Liver (tissue), 9 donors: ENCODE data around the gene BCAR1. TPM values are rescaled to one million over a fixed set of nuclear protein-coding genes. Genes with fewer than 3 reads are reported as not detected.

Source experiments
- DNase-seq: peaks from one replicate; pipeline ENCODE4 v3.0.0-alpha.2; 2017; ENCODE audit warnings: low spot score
- H3K27ac ChIP-seq, 2 donors: one replicate each; pipeline ENCODE4 v1.7.0; 2013; ENCODE audit warnings: inconsistent platforms in 2 of 2, low read length in 2 of 2, control low read depth in 1 of 2, low read depth in 1 of 2, mild to moderate bottlenecking in 1 of 2
- H3K27me3 ChIP-seq, 4 donors: one replicate each; pipeline versions ENCODE4 v1.6.1 to v1.7.0; 2013; ENCODE audit warnings: low read length in 3 of 4, inconsistent platforms in 1 of 4, mild to moderate bottlenecking in 1 of 4, moderate library complexity in 1 of 4; ENCODE audit not compliant: control insufficient read depth in 4 of 4, insufficient read depth in 4 of 4
- H3K36me3 ChIP-seq, 4 donors: one replicate each; pipeline versions ENCODE4 v1.6.1 to v1.7.0; 2013; ENCODE audit warnings: low read length in 3 of 4, mild to moderate bottlenecking in 3 of 4, low read depth in 1 of 4, moderate library complexity in 1 of 4; ENCODE audit not compliant: control insufficient read depth in 4 of 4, insufficient read depth in 3 of 4
- H3K4me1 ChIP-seq, 4 donors: one replicate each; pipeline versions ENCODE4 v1.6.1 to v1.7.0; 2013; ENCODE audit warnings: low read length in 3 of 4, mild to moderate bottlenecking in 3 of 4, moderate library complexity in 1 of 4; ENCODE audit not compliant: control insufficient read depth in 4 of 4, insufficient read depth in 4 of 4
- H3K4me3 ChIP-seq, 3 donors: one replicate each; pipeline versions ENCODE4 v1.6.1 to v1.7.0; 2013; ENCODE audit warnings: low read length in 3 of 3, control low read depth in 1 of 3, low read depth in 1 of 3, mild to moderate bottlenecking in 1 of 3
- H3K9ac ChIP-seq, 2 donors: one replicate each; pipeline ENCODE4 v1.7.0; 2013; ENCODE audit warnings: low read length in 2 of 2, mild to moderate bottlenecking in 2 of 2, moderate library complexity in 2 of 2, control low read depth in 1 of 2, low read depth in 1 of 2
- H3K9me3 ChIP-seq, 4 donors: one replicate each; pipeline versions ENCODE4 v1.6.1 to v1.7.0; 2013; ENCODE audit warnings: low read length in 3 of 4; ENCODE audit not compliant: control insufficient read depth in 4 of 4
- ATF3 ChIP-seq: IDR thresholded peaks from 2 replicates; pipeline ENCODE4 v1.6.1; 2016; ENCODE audit warnings: antibody characterized with exemption
- EGR1 ChIP-seq, 2 donors: IDR thresholded peaks; 2 replicates each; pipeline ENCODE4 v1.6.1; 2016 to 2018; ENCODE audit warnings: antibody characterized with exemption in 2 of 2, low read depth in 2 of 2
- FOXA1 ChIP-seq: IDR thresholded peaks from 2 replicates; pipeline ENCODE4 v1.6.1; 2016; ENCODE audit warnings: antibody characterized with exemption
- FOXA2 ChIP-seq: IDR thresholded peaks from 2 replicates; pipeline ENCODE4 v1.6.1; 2016; ENCODE audit warnings: antibody characterized with exemption
- GABPA ChIP-seq, 2 donors: IDR thresholded peaks in 1 of 2; conservative IDR thresholded peaks in 1 of 2; 2 replicates each; pipeline ENCODE4 v1.6.1; 2016; ENCODE audit warnings: antibody characterized with exemption in 2 of 2, mild to moderate bottlenecking in 1 of 2, moderate library complexity in 1 of 2
- HNF4G ChIP-seq: IDR thresholded peaks from 2 replicates; pipeline ENCODE4 v1.6.1; 2016; ENCODE audit warnings: antibody characterized with exemption
- JUND ChIP-seq, 2 donors: IDR thresholded peaks; 2 replicates each; pipeline ENCODE4 v1.6.1; 2016; ENCODE audit warnings: antibody characterized with exemption in 2 of 2
- MAX ChIP-seq: IDR thresholded peaks from 2 replicates; pipeline ENCODE4 v1.6.1; 2016; ENCODE audit warnings: antibody characterized with exemption
- NR2F2 ChIP-seq: IDR thresholded peaks from 2 replicates; pipeline ENCODE4 v1.6.1; 2016; ENCODE audit warnings: antibody characterized with exemption
- RAD21 ChIP-seq, 2 donors: IDR thresholded peaks; 2 replicates each; pipeline ENCODE4 v1.6.1; 2016; ENCODE audit warnings: antibody characterized with exemption in 2 of 2, mild to moderate bottlenecking in 2 of 2
- RXRA ChIP-seq, 2 donors: IDR thresholded peaks; 2 replicates each; pipeline ENCODE4 v1.6.1; 2017 to 2018; ENCODE audit warnings: antibody characterized with exemption in 2 of 2, mild to moderate bottlenecking in 1 of 2
- SP1 ChIP-seq: IDR thresholded peaks from 2 replicates; pipeline ENCODE4 v1.6.1; 2018; ENCODE audit warnings: antibody characterized with exemption, mild to moderate bottlenecking
- TAF1 ChIP-seq: conservative IDR thresholded peaks from 2 replicates; pipeline ENCODE4 v1.6.1; 2016; ENCODE audit warnings: antibody characterized with exemption, mild to moderate bottlenecking
- YY1 ChIP-seq: IDR thresholded peaks from 2 replicates; pipeline ENCODE4 v1.6.1; 2016; ENCODE audit warnings: antibody characterized with exemption, mild to moderate bottlenecking
- ZBTB33 ChIP-seq: IDR thresholded peaks from 2 replicates; pipeline ENCODE4 v1.6.1; 2016; ENCODE audit warnings: antibody characterized with exemption
- WGBS: extraction: QIAGEN DNeasy Blood & Tissue Kit; methylation state at CpG from one replicate; pipeline ENCODE4 v1.1.7; 2013; 5-methylcytosine and 5-hydroxymethylcytosine counted together
- polyA plus RNA-seq, 2 donors: library from polyadenylated mRNA; stranded (reverse) in 1 of 2; unstranded in 1 of 2; fragments of 200-250 nt in 1 of 2; fragments of >200 nt in 1 of 2; fragmentation: Nextera tagmentation in 1 of 2; extraction: Ambion mirVana in 1 of 2; gene quantifications; one replicate each; pipeline versions ENCODE4 v1.2.1 to v1.2.3, GENCODE V29; 2013 to 2015
- total RNA-seq, 2 donors: library from RNA; depleted of rRNA; stranded (reverse); fragments of >200 nt; gene quantifications; one replicate each; pipeline ENCODE4 v1.2.3, GENCODE V29; 2014
- TF ChIP-seq, protein P1 (sequence below): fragments of 150-350 bp; IDR thresholded peaks from 2 replicates; pipeline ENCODE4 v1.5.1; 2017; ENCODE audit warnings: improper control_type of control experiment, low read depth, low read length; ENCODE audit not compliant: missing input control
- TF ChIP-seq, protein P2 (sequence below): IDR thresholded peaks from 2 replicates; pipeline ENCODE4 v1.6.1; 2016; ENCODE audit warnings: antibody characterized with exemption, mild to moderate bottlenecking
- donor health status: healthy.
- donor health status: healthy.
- donor health status: healthy.
- donor health status: healthy.
- donor health status: healthy.

Gene BCAR1
- total and polyA plus RNA-seq, 4 donors, result 10.1 to 32.2 (median 20.2) TPM

- Histone ChIP-seq H3K27ac (no peak overlapping the region), H3K36me3 (peaks cover 0 to 3% (median 0%) of the 10 kb centered on the region in 4 donors), H3K27me3 (no peaks in the 10 kb centered on the region), H3K4me3 (no peak overlapping the region), H3K9me3 (no peaks in the 10 kb centered on the region), H3K4me1 (peaks cover 0 to 3% (median 0%) of the 10 kb centered on the region in 4 donors), H3K9ac (no peak overlapping the region)
- no peak for DNase-seq
- TF ChIP-seq YY1 (no peak), EGR1 (IDR thresholded peaks at IDR 0.05; ENCODE audit: low read depth in 2 of 2) (no peak), ZBTB33 (no peak), RXRA (IDR thresholded peaks at IDR 0.05) (no peak), SP1 (no peak), FOXA2 (no peak), MAX (no peak), JUND (IDR thresholded peaks at IDR 0.05) (no peak), FOXA1 (no peak), TAF1 (no peak), ATF3 (no peak), NR2F2 (no peak), GABPA (IDR thresholded peaks at IDR 0.05 in 1 of 2, conservative IDR thresholded peaks at IDR 0.05 in 1 of 2) (no peak), RAD21 (IDR thresholded peaks at IDR 0.05) (no peak)
- TF ChIP-seq, protein P1, sequence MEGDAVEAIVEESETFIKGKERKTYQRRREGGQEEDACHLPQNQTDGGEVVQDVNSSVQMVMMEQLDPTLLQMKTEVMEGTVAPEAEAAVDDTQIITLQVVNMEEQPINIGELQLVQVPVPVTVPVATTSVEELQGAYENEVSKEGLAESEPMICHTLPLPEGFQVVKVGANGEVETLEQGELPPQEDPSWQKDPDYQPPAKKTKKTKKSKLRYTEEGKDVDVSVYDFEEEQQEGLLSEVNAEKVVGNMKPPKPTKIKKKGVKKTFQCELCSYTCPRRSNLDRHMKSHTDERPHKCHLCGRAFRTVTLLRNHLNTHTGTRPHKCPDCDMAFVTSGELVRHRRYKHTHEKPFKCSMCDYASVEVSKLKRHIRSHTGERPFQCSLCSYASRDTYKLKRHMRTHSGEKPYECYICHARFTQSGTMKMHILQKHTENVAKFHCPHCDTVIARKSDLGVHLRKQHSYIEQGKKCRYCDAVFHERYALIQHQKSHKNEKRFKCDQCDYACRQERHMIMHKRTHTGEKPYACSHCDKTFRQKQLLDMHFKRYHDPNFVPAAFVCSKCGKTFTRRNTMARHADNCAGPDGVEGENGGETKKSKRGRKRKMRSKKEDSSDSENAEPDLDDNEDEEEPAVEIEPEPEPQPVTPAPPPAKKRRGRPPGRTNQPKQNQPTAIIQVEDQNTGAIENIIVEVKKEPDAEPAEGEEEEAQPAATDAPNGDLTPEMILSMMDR, result no peak
- TF ChIP-seq, protein P2, sequence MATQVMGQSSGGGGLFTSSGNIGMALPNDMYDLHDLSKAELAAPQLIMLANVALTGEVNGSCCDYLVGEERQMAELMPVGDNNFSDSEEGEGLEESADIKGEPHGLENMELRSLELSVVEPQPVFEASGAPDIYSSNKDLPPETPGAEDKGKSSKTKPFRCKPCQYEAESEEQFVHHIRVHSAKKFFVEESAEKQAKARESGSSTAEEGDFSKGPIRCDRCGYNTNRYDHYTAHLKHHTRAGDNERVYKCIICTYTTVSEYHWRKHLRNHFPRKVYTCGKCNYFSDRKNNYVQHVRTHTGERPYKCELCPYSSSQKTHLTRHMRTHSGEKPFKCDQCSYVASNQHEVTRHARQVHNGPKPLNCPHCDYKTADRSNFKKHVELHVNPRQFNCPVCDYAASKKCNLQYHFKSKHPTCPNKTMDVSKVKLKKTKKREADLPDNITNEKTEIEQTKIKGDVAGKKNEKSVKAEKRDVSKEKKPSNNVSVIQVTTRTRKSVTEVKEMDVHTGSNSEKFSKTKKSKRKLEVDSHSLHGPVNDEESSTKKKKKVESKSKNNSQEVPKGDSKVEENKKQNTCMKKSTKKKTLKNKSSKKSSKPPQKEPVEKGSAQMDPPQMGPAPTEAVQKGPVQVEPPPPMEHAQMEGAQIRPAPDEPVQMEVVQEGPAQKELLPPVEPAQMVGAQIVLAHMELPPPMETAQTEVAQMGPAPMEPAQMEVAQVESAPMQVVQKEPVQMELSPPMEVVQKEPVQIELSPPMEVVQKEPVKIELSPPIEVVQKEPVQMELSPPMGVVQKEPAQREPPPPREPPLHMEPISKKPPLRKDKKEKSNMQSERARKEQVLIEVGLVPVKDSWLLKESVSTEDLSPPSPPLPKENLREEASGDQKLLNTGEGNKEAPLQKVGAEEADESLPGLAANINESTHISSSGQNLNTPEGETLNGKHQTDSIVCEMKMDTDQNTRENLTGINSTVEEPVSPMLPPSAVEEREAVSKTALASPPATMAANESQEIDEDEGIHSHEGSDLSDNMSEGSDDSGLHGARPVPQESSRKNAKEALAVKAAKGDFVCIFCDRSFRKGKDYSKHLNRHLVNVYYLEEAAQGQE, result no peak
- WGBS, result 86% methylated on average over 8 of the region's 8 CpGs
Measured at GRCh38 chr16:75280331-75280804, 28.9 kb upstream of the BCAR1 start.

DNA sequence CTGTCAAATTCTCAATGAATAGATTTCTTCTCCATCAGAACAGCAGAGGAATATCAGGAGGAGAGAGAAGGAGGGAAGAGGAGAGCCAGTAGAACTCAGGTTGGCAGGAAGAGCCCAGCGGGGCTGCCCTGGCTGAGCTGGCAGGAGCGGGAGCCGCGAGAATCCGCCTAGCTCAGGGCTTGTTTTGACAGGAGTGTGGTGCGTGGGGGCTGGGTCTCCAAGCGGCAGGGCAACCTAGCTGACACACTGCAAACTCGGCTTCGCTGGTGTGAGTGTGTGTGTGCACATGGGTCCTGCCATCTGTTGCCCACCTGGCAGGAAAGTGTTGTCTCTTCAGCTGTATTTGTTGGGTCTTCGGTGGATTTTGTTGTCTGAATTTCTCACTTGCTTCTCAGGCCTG, 27.9 kb upstream of the BCAR1 start:
- TF ChIP-seq HNF4G (no peak), RXRA (IDR thresholded peaks at IDR 0.05) (no peak), RAD21 (IDR thresholded peaks at IDR 0.05) (peak in 1 of 2 donors; percentile 31)
- TF ChIP-seq, protein P1, result no peak
- H3K4me3 ChIP-seq, result no peak overlapping the region
- H3K27me3 ChIP-seq, result no peaks in the 10 kb centered on the region
- H3K36me3 ChIP-seq, result peaks cover 0 to 3% (median 0%) of the 10 kb centered on the region in 4 donors
- WGBS, result 29% methylated on average over 10 of the region's 10 CpGs
- H3K9ac ChIP-seq, result no peak overlapping the region
- H3K9me3 ChIP-seq, result no peaks in the 10 kb centered on the region
- DNase-seq, result no peak
- H3K27ac ChIP-seq, result no peak overlapping the region
- peaks cover 0 to 3% (median 0%) of the 10 kb centered on the region in 4 donors for H3K4me1 ChIP-seq
